Prostate gland (tissue), 2 donors: ENCODE measurements around the gene AKAP9.
"Not testable (repeated sequence)": the region's sequence is repeated elsewhere in the genome, so short reads cannot be mapped to it uniquely, and the experiment has no call there.

ENCODE experiments used
- POLR2A ChIP-seq: fragments of 450-650 bp; IDR thresholded peaks from one replicate; pipeline ENCODE4 v1.6.1; 2016; ENCODE audit warnings: antibody characterized with exemption, mild to moderate bottlenecking
- POLR2AphosphoS5 ChIP-seq: sonication (generic); formaldehyde crosslinking; IDR thresholded peaks from one replicate; pipeline ENCODE4 v1.6.1; 2017; ENCODE audit warnings: antibody characterized with exemption
- TF ChIP-seq, protein P1 (sequence below), 4 experiments: fragments of 200-600 bp in 2 of 4; fragments of 450-650 bp in 2 of 4; sonication (generic) in 2 of 4; IDR thresholded peaks; 1 replicate in 3 of 4; 2 replicates in 1 of 4; pipeline ENCODE4 v1.5.1; 2016 to 2019; ENCODE audit warnings: antibody characterized with exemption in 4 of 4, mild to moderate bottlenecking in 2 of 4, moderate library complexity in 2 of 4

- TF ChIP-seq, protein P1, sequence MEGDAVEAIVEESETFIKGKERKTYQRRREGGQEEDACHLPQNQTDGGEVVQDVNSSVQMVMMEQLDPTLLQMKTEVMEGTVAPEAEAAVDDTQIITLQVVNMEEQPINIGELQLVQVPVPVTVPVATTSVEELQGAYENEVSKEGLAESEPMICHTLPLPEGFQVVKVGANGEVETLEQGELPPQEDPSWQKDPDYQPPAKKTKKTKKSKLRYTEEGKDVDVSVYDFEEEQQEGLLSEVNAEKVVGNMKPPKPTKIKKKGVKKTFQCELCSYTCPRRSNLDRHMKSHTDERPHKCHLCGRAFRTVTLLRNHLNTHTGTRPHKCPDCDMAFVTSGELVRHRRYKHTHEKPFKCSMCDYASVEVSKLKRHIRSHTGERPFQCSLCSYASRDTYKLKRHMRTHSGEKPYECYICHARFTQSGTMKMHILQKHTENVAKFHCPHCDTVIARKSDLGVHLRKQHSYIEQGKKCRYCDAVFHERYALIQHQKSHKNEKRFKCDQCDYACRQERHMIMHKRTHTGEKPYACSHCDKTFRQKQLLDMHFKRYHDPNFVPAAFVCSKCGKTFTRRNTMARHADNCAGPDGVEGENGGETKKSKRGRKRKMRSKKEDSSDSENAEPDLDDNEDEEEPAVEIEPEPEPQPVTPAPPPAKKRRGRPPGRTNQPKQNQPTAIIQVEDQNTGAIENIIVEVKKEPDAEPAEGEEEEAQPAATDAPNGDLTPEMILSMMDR (IDR thresholded peaks at IDR 0.05) = not testable (repeated sequence)
- not testable (repeated sequence) for TF ChIP-seq POLR2A, POLR2AphosphoS5
Measured at GRCh38 chr7:92143192-92143880, 202.7 kb downstream of the AKAP9 start.
